Measurements from ENCODE around the gene TMEM229B.

DNA sequence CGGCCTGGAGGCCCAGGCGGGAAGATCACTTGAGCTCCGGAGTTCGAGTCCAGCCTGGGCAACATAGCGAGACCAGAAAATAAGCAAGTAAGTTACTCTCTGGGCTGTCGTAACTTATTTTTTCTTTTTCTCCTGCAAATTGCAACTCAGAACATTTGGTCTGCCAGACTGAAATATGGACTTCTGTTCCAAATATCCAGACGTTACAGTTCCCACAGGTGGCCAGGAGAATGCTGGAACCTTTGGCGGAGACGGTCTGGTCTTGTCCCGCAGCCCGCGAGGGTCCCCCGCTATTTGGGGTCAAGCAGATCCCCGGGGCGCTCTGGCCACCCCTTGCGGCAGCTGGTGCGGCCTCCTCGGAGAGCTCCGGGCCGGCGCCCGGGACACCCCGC, 44.1 kb upstream of the TMEM229B start:
- TF ChIP-seq CTCF (IDR thresholded peaks at IDR 0.05; ENCODE audit: poor library complexity, severe bottlenecking) (no peak), EZH2 (IDR thresholded peaks at IDR 0.05; ENCODE audit: borderline replicate concordance, insufficient read depth, low read length, poor library complexity, severe bottlenecking) (no peak), POLR2AphosphoS5 (IDR thresholded peaks at IDR 0.05) (no peak), SMC3 (conservative IDR thresholded peaks at IDR 0.05; ENCODE audit: poor library complexity) (no peak), EP300 (conservative IDR thresholded peaks at IDR 0.05; ENCODE audit: poor library complexity, severe bottlenecking) (no peak), TAF1 (IDR thresholded peaks at IDR 0.05; ENCODE audit: low read depth) (no peak)
- TF ChIP-seq, protein P1, sequence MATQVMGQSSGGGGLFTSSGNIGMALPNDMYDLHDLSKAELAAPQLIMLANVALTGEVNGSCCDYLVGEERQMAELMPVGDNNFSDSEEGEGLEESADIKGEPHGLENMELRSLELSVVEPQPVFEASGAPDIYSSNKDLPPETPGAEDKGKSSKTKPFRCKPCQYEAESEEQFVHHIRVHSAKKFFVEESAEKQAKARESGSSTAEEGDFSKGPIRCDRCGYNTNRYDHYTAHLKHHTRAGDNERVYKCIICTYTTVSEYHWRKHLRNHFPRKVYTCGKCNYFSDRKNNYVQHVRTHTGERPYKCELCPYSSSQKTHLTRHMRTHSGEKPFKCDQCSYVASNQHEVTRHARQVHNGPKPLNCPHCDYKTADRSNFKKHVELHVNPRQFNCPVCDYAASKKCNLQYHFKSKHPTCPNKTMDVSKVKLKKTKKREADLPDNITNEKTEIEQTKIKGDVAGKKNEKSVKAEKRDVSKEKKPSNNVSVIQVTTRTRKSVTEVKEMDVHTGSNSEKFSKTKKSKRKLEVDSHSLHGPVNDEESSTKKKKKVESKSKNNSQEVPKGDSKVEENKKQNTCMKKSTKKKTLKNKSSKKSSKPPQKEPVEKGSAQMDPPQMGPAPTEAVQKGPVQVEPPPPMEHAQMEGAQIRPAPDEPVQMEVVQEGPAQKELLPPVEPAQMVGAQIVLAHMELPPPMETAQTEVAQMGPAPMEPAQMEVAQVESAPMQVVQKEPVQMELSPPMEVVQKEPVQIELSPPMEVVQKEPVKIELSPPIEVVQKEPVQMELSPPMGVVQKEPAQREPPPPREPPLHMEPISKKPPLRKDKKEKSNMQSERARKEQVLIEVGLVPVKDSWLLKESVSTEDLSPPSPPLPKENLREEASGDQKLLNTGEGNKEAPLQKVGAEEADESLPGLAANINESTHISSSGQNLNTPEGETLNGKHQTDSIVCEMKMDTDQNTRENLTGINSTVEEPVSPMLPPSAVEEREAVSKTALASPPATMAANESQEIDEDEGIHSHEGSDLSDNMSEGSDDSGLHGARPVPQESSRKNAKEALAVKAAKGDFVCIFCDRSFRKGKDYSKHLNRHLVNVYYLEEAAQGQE (IDR thresholded peaks at IDR 0.05; ENCODE audit: borderline replicate concordance): no peak

Measured in neural cell (in vitro differentiated cells).